Measurements from ENCODE around the gene TNFRSF8. TPM values are rescaled to one million over a fixed set of nuclear protein-coding genes. Genes with fewer than 3 reads are reported as not detected.

TNFRSF8 gene
- total RNA-seq, 1 experiment from 2014 or later = not detected

- no peak for ATAC-seq
- H3K27me3 ChIP-seq (ENCODE audit: low read length) = no peaks in the 10 kb centered on the region
- H3K79me2 ChIP-seq (ENCODE audit: low read length) = no peaks in the 10 kb centered on the region
- no peak overlapping the region for H3K27ac ChIP-seq (ENCODE audit: low read length)
- TF ChIP-seq, protein P1, sequence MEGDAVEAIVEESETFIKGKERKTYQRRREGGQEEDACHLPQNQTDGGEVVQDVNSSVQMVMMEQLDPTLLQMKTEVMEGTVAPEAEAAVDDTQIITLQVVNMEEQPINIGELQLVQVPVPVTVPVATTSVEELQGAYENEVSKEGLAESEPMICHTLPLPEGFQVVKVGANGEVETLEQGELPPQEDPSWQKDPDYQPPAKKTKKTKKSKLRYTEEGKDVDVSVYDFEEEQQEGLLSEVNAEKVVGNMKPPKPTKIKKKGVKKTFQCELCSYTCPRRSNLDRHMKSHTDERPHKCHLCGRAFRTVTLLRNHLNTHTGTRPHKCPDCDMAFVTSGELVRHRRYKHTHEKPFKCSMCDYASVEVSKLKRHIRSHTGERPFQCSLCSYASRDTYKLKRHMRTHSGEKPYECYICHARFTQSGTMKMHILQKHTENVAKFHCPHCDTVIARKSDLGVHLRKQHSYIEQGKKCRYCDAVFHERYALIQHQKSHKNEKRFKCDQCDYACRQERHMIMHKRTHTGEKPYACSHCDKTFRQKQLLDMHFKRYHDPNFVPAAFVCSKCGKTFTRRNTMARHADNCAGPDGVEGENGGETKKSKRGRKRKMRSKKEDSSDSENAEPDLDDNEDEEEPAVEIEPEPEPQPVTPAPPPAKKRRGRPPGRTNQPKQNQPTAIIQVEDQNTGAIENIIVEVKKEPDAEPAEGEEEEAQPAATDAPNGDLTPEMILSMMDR (conservative IDR thresholded peaks at IDR 0.05; ENCODE audit: low read depth, low read length) = no peak
- TF ChIP-seq EZH2 (IDR thresholded peaks at IDR 0.05; ENCODE audit: low read length, unreplicated experiment) = no peak
- TF ChIP-seq EZH2phosphoT487 (IDR thresholded peaks at IDR 0.05; ENCODE audit: borderline replicate concordance, low read length) = no peak
- intact Hi-C loops (cut with micrococcal nuclease) = no loop called here
- POLR2A ChIA-PET (ENCODE audit: unreplicated experiment) = no interaction called here
- no peak overlapping the region; the same call in 1 of the 2 replicates for H2AFZ ChIP-seq (ENCODE audit: low read length)
- BruUV-seq (replicated peaks) = no TSS peak
- no peaks in the 10 kb centered on the region for H3K9me3 ChIP-seq (ENCODE audit: low read length)
- H3K4me1 ChIP-seq (ENCODE audit: insufficient read depth, low read length) = peaks cover 12% of the 10 kb centered on the region; the same call in 1 of the 2 replicates
- H3K36me3 ChIP-seq (ENCODE audit: low read depth, low read length) = no peaks in the 10 kb centered on the region
- no peaks in the 10 kb centered on the region for H4K20me1 ChIP-seq (ENCODE audit: low read length)
- DNase-seq = peak; percentile 3
- no peak overlapping the region for H3K4me2 ChIP-seq (ENCODE audit: low read length)
- H3K9me2 ChIP-seq (replicated peaks; ENCODE audit: low read length) = no peaks in the 10 kb centered on the region
- H3K4me3 ChIP-seq (ENCODE audit: low read length) = no peak overlapping the region
- CTCF ChIA-PET = no interaction called here
- no peaks in the 10 kb centered on the region for H3F3A ChIP-seq (ENCODE audit: low read length, unreplicated experiment)
- H3K9ac ChIP-seq (ENCODE audit: low read length) = no peak overlapping the region
Observed at GRCh38 chr1:12095452-12096263, 32.6 kb downstream of the TNFRSF8 start.

GRCh38 chr1:12096615-12097014 is 33.5 kb downstream of the TNFRSF8 start:
- POLR2A ChIA-PET (ENCODE audit: unreplicated experiment) = no interaction called here
- Histone ChIP-seq H3K27me3 (ENCODE audit: low read length) (no peaks in the 10 kb centered on the region), H3K4me1 (ENCODE audit: insufficient read depth, low read length) (peaks cover 12% of the 10 kb centered on the region; the same call in 1 of the 2 replicates), H3K9ac (ENCODE audit: low read length) (no peak overlapping the region), H4K20me1 (ENCODE audit: low read length) (no peaks in the 10 kb centered on the region), H3K9me3 (ENCODE audit: low read length) (no peaks in the 10 kb centered on the region), H3K27ac (ENCODE audit: low read length) (no peak overlapping the region), H3F3A (ENCODE audit: low read length, unreplicated experiment) (no peaks in the 10 kb centered on the region), H3K79me2 (ENCODE audit: low read length) (no peaks in the 10 kb centered on the region), H3K9me2 (replicated peaks; ENCODE audit: low read length) (no peaks in the 10 kb centered on the region), H3K36me3 (ENCODE audit: low read depth, low read length) (no peaks in the 10 kb centered on the region), H2AFZ (ENCODE audit: low read length) (no peak overlapping the region), H3K4me2 (ENCODE audit: low read length) (no peak overlapping the region), H3K4me3 (ENCODE audit: low read length) (no peak overlapping the region)
- no peak for ATAC-seq
- intact Hi-C loops (cut with micrococcal nuclease) = no loop called here
- CTCF ChIA-PET = no interaction called here
- no TSS peak for BruUV-seq (replicated peaks)
- DNase-seq = no peak
- no peak for TF ChIP-seq EZH2 (IDR thresholded peaks at IDR 0.05; ENCODE audit: low read length, unreplicated experiment)
- no peak for TF ChIP-seq EZH2phosphoT487 (IDR thresholded peaks at IDR 0.05; ENCODE audit: borderline replicate concordance, low read length)
- TF ChIP-seq, protein P1 (conservative IDR thresholded peaks at IDR 0.05; ENCODE audit: low read depth, low read length) = no peak

- H3K9ac ChIP-seq (ENCODE audit: low read length) = no peak overlapping the region
- H3K4me1 ChIP-seq (ENCODE audit: insufficient read depth, low read length) = peaks cover 12% of the 10 kb centered on the region; the same call in 1 of the 2 replicates
- H3K4me2 ChIP-seq (ENCODE audit: low read length) = no peak overlapping the region
- no peaks in the 10 kb centered on the region for H3K9me2 ChIP-seq (replicated peaks; ENCODE audit: low read length)
- no peaks in the 10 kb centered on the region for H3K9me3 ChIP-seq (ENCODE audit: low read length)
- CTCF ChIA-PET = no interaction called here
- ATAC-seq (no peak), DNase-seq (peak; percentile 10)
- no peak overlapping the region for H3K27ac ChIP-seq (ENCODE audit: low read length)
- BruUV-seq (replicated peaks) = no TSS peak
- H2AFZ ChIP-seq (ENCODE audit: low read length) = no peak overlapping the region
- H3K4me3 ChIP-seq (ENCODE audit: low read length) = no peak overlapping the region
- no peaks in the 10 kb centered on the region for H3F3A ChIP-seq (ENCODE audit: low read length, unreplicated experiment)
- no peaks in the 10 kb centered on the region for H3K27me3 ChIP-seq (ENCODE audit: low read length)
- TF ChIP-seq EZH2 (IDR thresholded peaks at IDR 0.05; ENCODE audit: low read length, unreplicated experiment) = no peak
- no peak for TF ChIP-seq EZH2phosphoT487 (IDR thresholded peaks at IDR 0.05; ENCODE audit: borderline replicate concordance, low read length)
- TF ChIP-seq, protein P1 (conservative IDR thresholded peaks at IDR 0.05; ENCODE audit: low read depth, low read length) = no peak
- intact Hi-C loops (cut with micrococcal nuclease) = no loop called here
- H3K36me3 ChIP-seq (ENCODE audit: low read depth, low read length) = no peaks in the 10 kb centered on the region
- POLR2A ChIA-PET (ENCODE audit: unreplicated experiment) = no interaction called here
- no peaks in the 10 kb centered on the region for H4K20me1 ChIP-seq (ENCODE audit: low read length)
- no peaks in the 10 kb centered on the region for H3K79me2 ChIP-seq (ENCODE audit: low read length)
Observed at GRCh38 chr1:12097321-12097720, 34.2 kb downstream of the TNFRSF8 start.
